Measurements from ENCODE around the gene DIPK1A.
A peak's percentile ranks its signal among the peaks of the same experiment; 100 is the strongest.

DIPK1A gene

DNA sequence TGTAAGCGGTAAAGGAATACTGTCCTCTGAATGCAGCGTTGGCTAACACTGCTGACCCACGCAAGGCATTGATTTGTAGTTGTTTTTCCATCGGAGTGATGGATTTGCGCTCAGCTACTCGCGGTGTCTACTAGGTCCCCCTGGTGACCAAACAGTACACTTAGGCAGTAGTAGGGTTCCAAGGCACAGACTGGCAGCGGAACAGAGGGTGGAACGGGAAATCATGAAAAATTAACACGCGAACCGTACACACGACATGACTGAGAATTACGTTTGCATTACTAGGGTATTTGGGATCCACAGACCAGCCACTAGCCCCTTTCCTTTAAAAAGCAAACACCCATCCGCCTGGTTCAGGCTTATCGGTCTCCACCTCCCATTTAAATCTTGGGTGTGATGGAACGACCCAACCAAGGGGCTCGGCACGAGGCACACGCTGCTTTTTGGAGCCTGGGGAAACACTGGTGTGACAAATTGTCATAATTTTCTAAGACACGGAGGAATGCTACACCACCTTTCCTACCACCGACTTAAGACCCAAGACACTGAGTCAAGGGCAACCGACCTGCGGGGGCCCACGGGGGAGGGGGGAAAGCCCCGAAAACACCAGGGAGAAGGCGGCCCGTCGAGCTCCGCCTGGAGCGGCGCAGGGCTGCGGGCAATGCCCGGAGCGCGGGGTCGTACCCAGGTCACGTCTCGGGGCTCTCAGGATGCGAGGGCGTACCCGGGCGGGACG is 699 bp downstream of the DIPK1A start (continued):
- TF ChIP-seq, protein P1, sequence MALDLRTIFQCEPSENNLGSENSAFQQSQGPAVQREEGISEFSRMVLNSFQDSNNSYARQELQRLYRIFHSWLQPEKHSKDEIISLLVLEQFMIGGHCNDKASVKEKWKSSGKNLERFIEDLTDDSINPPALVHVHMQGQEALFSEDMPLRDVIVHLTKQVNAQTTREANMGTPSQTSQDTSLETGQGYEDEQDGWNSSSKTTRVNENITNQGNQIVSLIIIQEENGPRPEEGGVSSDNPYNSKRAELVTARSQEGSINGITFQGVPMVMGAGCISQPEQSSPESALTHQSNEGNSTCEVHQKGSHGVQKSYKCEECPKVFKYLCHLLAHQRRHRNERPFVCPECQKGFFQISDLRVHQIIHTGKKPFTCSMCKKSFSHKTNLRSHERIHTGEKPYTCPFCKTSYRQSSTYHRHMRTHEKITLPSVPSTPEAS (tag by site-specific recombination; IDR thresholded peaks at IDR 0.05) = peak; percentile 36; the same call in 1 of the 2 replicates
- TF ChIP-seq ZNF292 (tag by site-specific recombination; IDR thresholded peaks at IDR 0.05; ENCODE audit: borderline replicate concordance, low read depth) = no peak
- peak; percentile 85; the same call in 1 of the 2 replicates for TF ChIP-seq CTCF (tag by site-specific recombination; IDR thresholded peaks at IDR 0.05)
- 0 out of 2 replicates have a peak, but pooled peaks have one; percentile 27 for TF ChIP-seq IKZF3 (tag by site-specific recombination; IDR thresholded peaks at IDR 0.05)
- peak; percentile 61; the same call in 1 of the 2 replicates for TF ChIP-seq GFI1B (tag by site-specific recombination; IDR thresholded peaks at IDR 0.05)
- no peak for TF ChIP-seq ZNF830 (tag by site-specific recombination; IDR thresholded peaks at IDR 0.05; ENCODE audit: low read depth)
- TF ChIP-seq ZNF621 (tag by site-specific recombination; IDR thresholded peaks at IDR 0.05) = no peak
- TF ChIP-seq HIC1 (tag by site-specific recombination; IDR thresholded peaks at IDR 0.05) = no peak; the same call in none of the 2 replicates
- TF ChIP-seq, protein P2, sequence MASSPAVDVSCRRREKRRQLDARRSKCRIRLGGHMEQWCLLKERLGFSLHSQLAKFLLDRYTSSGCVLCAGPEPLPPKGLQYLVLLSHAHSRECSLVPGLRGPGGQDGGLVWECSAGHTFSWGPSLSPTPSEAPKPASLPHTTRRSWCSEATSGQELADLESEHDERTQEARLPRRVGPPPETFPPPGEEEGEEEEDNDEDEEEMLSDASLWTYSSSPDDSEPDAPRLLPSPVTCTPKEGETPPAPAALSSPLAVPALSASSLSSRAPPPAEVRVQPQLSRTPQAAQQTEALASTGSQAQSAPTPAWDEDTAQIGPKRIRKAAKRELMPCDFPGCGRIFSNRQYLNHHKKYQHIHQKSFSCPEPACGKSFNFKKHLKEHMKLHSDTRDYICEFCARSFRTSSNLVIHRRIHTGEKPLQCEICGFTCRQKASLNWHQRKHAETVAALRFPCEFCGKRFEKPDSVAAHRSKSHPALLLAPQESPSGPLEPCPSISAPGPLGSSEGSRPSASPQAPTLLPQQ (tag by site-specific recombination; IDR thresholded peaks at IDR 0.05) = peak; percentile 68
- TF ChIP-seq ZNF501 (tag by site-specific recombination; IDR thresholded peaks at IDR 0.05) = peak; percentile 85
- TF ChIP-seq SP7 (tag by site-specific recombination; IDR thresholded peaks at IDR 0.05) = peak; percentile 64
- peak; percentile 55; the same call in 1 of the 2 replicates for TF ChIP-seq ZNF76 (tag by site-specific recombination; IDR thresholded peaks at IDR 0.05; ENCODE audit: borderline replicate concordance, low read depth)
- 0 out of 2 replicates have a peak, but pooled peaks have one; percentile 18 for TF ChIP-seq ZFP69B (tag by site-specific recombination; IDR thresholded peaks at IDR 0.05)
- peak; percentile 98 for TF ChIP-seq ZNF600 (tag by site-specific recombination; IDR thresholded peaks at IDR 0.05)
- TF ChIP-seq ZNF324 (tag by site-specific recombination; IDR thresholded peaks at IDR 0.05) = peak; percentile 19; the same call in 1 of the 2 replicates

GRCh38 chr1:92958203-92958970 is 2.9 kb downstream of the DIPK1A start:
- Histone ChIP-seq H3K9me3 (ENCODE audit: control insufficient read depth, insufficient read depth, low read depth, low read length) (no peaks in the 10 kb centered on the region), H3K36me3 (ENCODE audit: control insufficient read depth in 2 of 2, insufficient read depth in 1 of 2, low read length in 2 of 2) (no peaks in the 10 kb centered on the region), H3K4me1 (ENCODE audit: control insufficient read depth, insufficient read depth, low read length) (peaks cover 5% of the 10 kb centered on the region; the same call in 1 of the 2 replicates), H3K4me3 (ENCODE audit: low read depth, low read length) (no peak overlapping the region), H3K27ac (ENCODE audit: extremely low read depth, low read depth, low read length) (no peak overlapping the region)
- CTCF ChIA-PET = interaction anchor here (0.6 to 3.7 kb wide), 4 partner anchors 36 to 116 kb away, joined by 3 to 42 read pairs (median 8); no protein-coding TSS in a partner anchor
- POLR2A ChIA-PET = interaction anchor here (0.7 to 1.0 kb wide), 2 partner anchors 24 to 36 kb away, joined by 3 read pairs; no protein-coding TSS in a partner anchor
- TF ChIP-seq, protein P3, sequence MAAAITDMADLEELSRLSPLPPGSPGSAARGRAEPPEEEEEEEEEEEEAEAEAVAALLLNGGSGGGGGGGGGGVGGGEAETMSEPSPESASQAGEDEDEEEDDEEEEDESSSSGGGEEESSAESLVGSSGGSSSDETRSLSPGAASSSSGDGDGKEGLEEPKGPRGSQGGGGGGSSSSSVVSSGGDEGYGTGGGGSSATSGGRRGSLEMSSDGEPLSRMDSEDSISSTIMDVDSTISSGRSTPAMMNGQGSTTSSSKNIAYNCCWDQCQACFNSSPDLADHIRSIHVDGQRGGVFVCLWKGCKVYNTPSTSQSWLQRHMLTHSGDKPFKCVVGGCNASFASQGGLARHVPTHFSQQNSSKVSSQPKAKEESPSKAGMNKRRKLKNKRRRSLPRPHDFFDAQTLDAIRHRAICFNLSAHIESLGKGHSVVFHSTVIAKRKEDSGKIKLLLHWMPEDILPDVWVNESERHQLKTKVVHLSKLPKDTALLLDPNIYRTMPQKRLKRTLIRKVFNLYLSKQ (tag by site-specific recombination; IDR thresholded peaks at IDR 0.05; ENCODE audit: borderline replicate concordance) = no peak
- TF ChIP-seq ZNF510 (tag by site-specific recombination; IDR thresholded peaks at IDR 0.05; ENCODE audit: insufficient replicate concordance) (no peak), GLI2 (tag by site-specific recombination; IDR thresholded peaks at IDR 0.05; ENCODE audit: borderline replicate concordance, low read depth) (no peak), ZNF747 (tag by site-specific recombination; IDR thresholded peaks at IDR 0.05) (no peak), ZNF513 (tag by site-specific recombination; IDR thresholded peaks at IDR 0.05) (no peak), ZNF23 (tag by site-specific recombination; IDR thresholded peaks at IDR 0.05; ENCODE audit: borderline replicate concordance) (no peak), ZNF48 (tag by site-specific recombination; IDR thresholded peaks at IDR 0.05) (no peak), MYNN (tag by site-specific recombination; IDR thresholded peaks at IDR 0.05; ENCODE audit: borderline replicate concordance) (no peak), KLF1 (tag by site-specific recombination; IDR thresholded peaks at IDR 0.05) (no peak)

Measured in HEK293 (cell line).